HepG2 (cell line): ENCODE results near the gene CISD3. TPM values are rescaled to one million over a fixed set of nuclear protein-coding genes. Genes with fewer than 3 reads are reported as not detected.

Experiments used
- ARNTL ChIP-seq: sonication (generic); formaldehyde crosslinking; IDR thresholded peaks from 2 replicates; pipeline ENCODE4 v1.4.0; 2020; ENCODE audit warnings: mild to moderate bottlenecking, missing genetic modification reagents
- HOXA7 ChIP-seq: sonication (generic); formaldehyde crosslinking; IDR thresholded peaks from 2 replicates; pipeline ENCODE4 v1.8.1; 2022; ENCODE audit warnings: mild to moderate bottlenecking, missing genetic modification reagents, moderate library complexity
- MATR3 ChIP-seq: sonication (generic); formaldehyde crosslinking; IDR thresholded peaks from 2 replicates; pipeline ENCODE4 v1.4.0; 2020; ENCODE audit warnings: missing genetic modification reagents
- MED1 ChIP-seq: sonication (generic); formaldehyde crosslinking; IDR thresholded peaks from 2 replicates; pipeline ENCODE4 v1.4.0; 2020; ENCODE audit warnings: missing genetic modification reagents
- NFAT5 ChIP-seq: sonication (generic); formaldehyde crosslinking; IDR thresholded peaks from 2 replicates; pipeline ENCODE4 v1.4.0; 2020; ENCODE audit warnings: missing genetic modification reagents
- PAWR ChIP-seq: sonication (generic); formaldehyde crosslinking; IDR thresholded peaks from 2 replicates; pipeline ENCODE4 v1.4.0; 2020; ENCODE audit warnings: missing genetic modification reagents, mild to moderate bottlenecking, borderline replicate concordance
- SIN3A ChIP-seq: IDR thresholded peaks from 2 replicates; pipeline ENCODE4 v1.6.1; 2011; ENCODE audit warnings: low read depth, mild to moderate bottlenecking, control low read depth, low read length, borderline replicate concordance
- TFDP1 ChIP-seq: IDR thresholded peaks from 2 replicates; pipeline ENCODE4 v1.6.1; 2016; ENCODE audit warnings: missing compliant biosample characterization, missing genetic modification reagents, borderline replicate concordance
- ZBTB26 ChIP-seq: IDR thresholded peaks from 2 replicates; pipeline ENCODE4 v1.6.1; 2016; ENCODE audit warnings: missing compliant biosample characterization, missing genetic modification reagents, borderline replicate concordance
- ZFY ChIP-seq: sonication (generic); formaldehyde crosslinking; IDR thresholded peaks from 2 replicates; pipeline ENCODE4 v1.4.0; 2020; ENCODE audit warnings: missing genetic modification reagents
- ZMYM3 ChIP-seq: sonication (generic); formaldehyde crosslinking; IDR thresholded peaks from 2 replicates; pipeline ENCODE4 v1.5.1; 2020; ENCODE audit warnings: mild to moderate bottlenecking, missing genetic modification reagents
- ZNF281 ChIP-seq: sonication (generic); formaldehyde crosslinking; IDR thresholded peaks from 2 replicates; pipeline ENCODE4 v1.4.0; 2020; ENCODE audit warnings: missing genetic modification reagents, borderline replicate concordance
- ZNF383 ChIP-seq: sonication (generic); formaldehyde crosslinking; IDR thresholded peaks from 2 replicates; pipeline ENCODE4 v1.4.0; 2020; ENCODE audit warnings: missing genetic modification reagents, mild to moderate bottlenecking, borderline replicate concordance
- ZNF691 ChIP-seq: sonication (generic); formaldehyde crosslinking; IDR thresholded peaks from 2 replicates; pipeline ENCODE4 v1.4.0; 2020; ENCODE audit warnings: missing genetic modification reagents, low read depth, mild to moderate bottlenecking, borderline replicate concordance
- ZNF740 ChIP-seq: sonication (generic); formaldehyde crosslinking; IDR thresholded peaks from 2 replicates; pipeline ENCODE4 v1.4.0; 2020; ENCODE audit warnings: missing genetic modification reagents
- ZNF772 ChIP-seq: sonication (generic); formaldehyde crosslinking; IDR thresholded peaks from 2 replicates; pipeline ENCODE4 v1.5.0; 2020; ENCODE audit warnings: mild to moderate bottlenecking, missing genetic modification reagents
- ZNF841 ChIP-seq: sonication (generic); formaldehyde crosslinking; IDR thresholded peaks from 2 replicates; pipeline ENCODE4 v1.8.1; 2023; ENCODE audit warnings: missing genetic modification reagents, borderline replicate concordance
- ZSCAN30 ChIP-seq: sonication (generic); formaldehyde crosslinking; IDR thresholded peaks from 2 replicates; pipeline ENCODE4 v1.5.0; 2020; ENCODE audit warnings: mild to moderate bottlenecking, missing genetic modification reagents
- polyA plus RNA-seq, 8 experiments: library from polyadenylated mRNA; depleted of rRNA in 3 of 8; stranded (reverse) in 7 of 8; unstranded in 1 of 8; fragments of >200 nt; fragmentation: Illumina TruSeq in 4 of 8; extraction: Trizol in 4 of 8; gene quantifications; 2 replicates each; pipeline versions ENCODE4 v1.2.1 to v1.2.3, GENCODE V29; 2011 to 2016; ENCODE audit warnings: low read depth in 4 of 8, missing spikeins in 1 of 8, mixed read lengths in 1 of 8; ENCODE audit not compliant: insufficient read depth in 1 of 8
- total RNA-seq, 5 experiments: library from RNA; depleted of rRNA; stranded (reverse); fragments of >200 nt; fragmentation: Illumina TruSeq; extraction: Trizol; gene quantifications; 2 replicates each; pipeline ENCODE4 v1.2.3, GENCODE V29; 2016; ENCODE audit warnings: low read depth in 1 of 5

CISD3 gene
- total and polyA plus RNA-seq, 2 of the 13 experiments (the other 11 are each of a cell fraction or from before 2014, with no cell fraction given): 30.0 to 34.1 TPM

- TF ChIP-seq ZNF772 (CRISPR knock-in tag) (0 out of 2 replicates have a peak, but pooled peaks have one; percentile 21), ZNF281 (CRISPR knock-in tag) (no peak), MED1 (CRISPR knock-in tag) (0 out of 2 replicates have a peak, but pooled peaks have one; percentile 13), HOXA7 (no peak), TFDP1 (CRISPR knock-in tag) (peak; percentile 51; the same call in 1 of the 2 replicates), ZFY (CRISPR knock-in tag) (peak; percentile 16; the same call in 1 of the 2 replicates), ZSCAN30 (CRISPR knock-in tag) (no peak), ZNF740 (CRISPR knock-in tag) (0 out of 2 replicates have a peak, but pooled peaks have one; percentile 18), ZNF383 (CRISPR knock-in tag) (no peak), MATR3 (CRISPR knock-in tag) (no peak), SIN3A (peak; percentile 34; the same call in 1 of the 2 replicates), ZBTB26 (no peak), ARNTL (CRISPR knock-in tag) (no peak), NFAT5 (0 out of 2 replicates have a peak, but pooled peaks have one; percentile 45), ZMYM3 (CRISPR knock-in tag) (no peak), ZNF841 (no peak), ZNF691 (CRISPR knock-in tag) (0 out of 2 replicates have a peak, but pooled peaks have one; percentile 7), PAWR (CRISPR knock-in tag) (0 out of 2 replicates have a peak, but pooled peaks have one; percentile 11)
Observed at GRCh38 chr17:38745545-38745944, 15.4 kb downstream of the CISD3 start (continued).
